ENCODE data around the gene CEBPZOS. TPM values are rescaled to one million over a fixed set of nuclear protein-coding genes. Genes with fewer than 3 reads are reported as not detected.
A peak's percentile ranks its signal among the peaks of the same experiment; 100 is the strongest.

CEBPZOS gene
- total RNA-seq (ENCODE audit: low replicate concordance): 17.7 and 27.6 TPM in 2 replicates

- TF ChIP-seq, protein P1, sequence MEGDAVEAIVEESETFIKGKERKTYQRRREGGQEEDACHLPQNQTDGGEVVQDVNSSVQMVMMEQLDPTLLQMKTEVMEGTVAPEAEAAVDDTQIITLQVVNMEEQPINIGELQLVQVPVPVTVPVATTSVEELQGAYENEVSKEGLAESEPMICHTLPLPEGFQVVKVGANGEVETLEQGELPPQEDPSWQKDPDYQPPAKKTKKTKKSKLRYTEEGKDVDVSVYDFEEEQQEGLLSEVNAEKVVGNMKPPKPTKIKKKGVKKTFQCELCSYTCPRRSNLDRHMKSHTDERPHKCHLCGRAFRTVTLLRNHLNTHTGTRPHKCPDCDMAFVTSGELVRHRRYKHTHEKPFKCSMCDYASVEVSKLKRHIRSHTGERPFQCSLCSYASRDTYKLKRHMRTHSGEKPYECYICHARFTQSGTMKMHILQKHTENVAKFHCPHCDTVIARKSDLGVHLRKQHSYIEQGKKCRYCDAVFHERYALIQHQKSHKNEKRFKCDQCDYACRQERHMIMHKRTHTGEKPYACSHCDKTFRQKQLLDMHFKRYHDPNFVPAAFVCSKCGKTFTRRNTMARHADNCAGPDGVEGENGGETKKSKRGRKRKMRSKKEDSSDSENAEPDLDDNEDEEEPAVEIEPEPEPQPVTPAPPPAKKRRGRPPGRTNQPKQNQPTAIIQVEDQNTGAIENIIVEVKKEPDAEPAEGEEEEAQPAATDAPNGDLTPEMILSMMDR (IDR thresholded peaks at IDR 0.05; ENCODE audit: insufficient read depth, low read length): no peak
- peak; percentile 83 for DNase-seq (ENCODE audit: low read depth)
- H3K4me3 ChIP-seq (ENCODE audit: low read depth, low read length): peak within 1 kb of the TSS; percentile 90
Observed at GRCh38 chr2:37196320-37197195, at the start of gene CEBPZOS. TSS of gene CEBPZOS (plus strand) at chr2:37196496. CDS start at chr2:37199705, 3,209 bp downstream.

DNA sequence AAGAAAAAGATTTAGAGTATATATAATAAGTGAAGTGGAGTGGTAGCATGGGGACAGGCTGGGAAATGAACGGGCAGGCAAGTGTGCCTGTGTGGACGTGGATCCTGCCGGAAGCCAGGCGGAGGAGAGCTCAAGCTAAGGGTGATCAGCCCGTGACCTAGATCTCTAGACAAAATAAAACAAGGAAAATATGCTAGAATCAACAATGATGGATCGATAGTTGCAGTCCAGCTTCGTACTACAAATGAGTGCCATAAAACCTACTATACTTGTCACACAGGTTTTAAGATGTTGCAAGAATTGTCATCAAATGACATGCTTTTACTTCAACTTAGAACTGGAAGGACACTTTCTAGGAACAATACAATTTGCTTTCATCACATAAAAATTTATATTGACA, 48.0 kb upstream of the CEBPZOS start:
- TF ChIP-seq, protein P1 (IDR thresholded peaks at IDR 0.05; ENCODE audit: insufficient read depth, low read length): no peak
- no peak for DNase-seq (ENCODE audit: low read depth)
- H3K4me3 ChIP-seq (ENCODE audit: low read depth, low read length): no peak overlapping the region

DNA sequence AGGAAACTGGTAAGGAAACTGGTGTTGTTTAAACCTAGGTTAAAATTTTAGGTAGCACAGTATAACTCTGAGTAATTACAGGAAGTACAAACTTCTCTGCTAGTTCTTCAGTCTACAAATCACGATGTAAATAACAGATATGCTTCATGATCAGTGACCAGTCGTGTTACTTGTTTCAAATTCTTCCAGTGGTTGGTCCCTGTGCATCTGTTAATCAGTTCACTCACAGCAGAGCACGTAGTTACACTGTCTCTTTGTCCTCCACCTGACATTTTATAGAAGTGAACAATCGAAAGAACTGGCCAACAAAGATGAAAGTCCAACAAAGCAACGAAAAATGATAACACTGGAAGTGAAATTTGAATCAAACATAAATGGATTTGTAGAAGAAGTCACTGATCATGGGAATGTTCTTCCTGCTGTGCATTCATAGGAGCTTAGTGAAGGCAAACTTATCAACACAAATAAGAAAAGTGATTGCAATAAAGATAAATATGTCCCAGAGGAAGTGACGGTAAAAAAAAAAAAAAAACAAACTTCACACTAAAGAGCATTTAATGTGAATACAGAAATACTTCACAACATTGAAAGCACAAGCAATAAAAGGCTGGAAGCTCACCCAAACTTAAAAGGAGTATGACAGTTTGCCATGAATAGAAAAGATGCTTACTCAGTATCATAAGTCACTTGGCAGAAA, 46.5 kb upstream of the CEBPZOS start:
- no peak overlapping the region for H3K4me3 ChIP-seq (ENCODE audit: low read depth, low read length)
- no peak for DNase-seq (ENCODE audit: low read depth)
- TF ChIP-seq, protein P1 (IDR thresholded peaks at IDR 0.05; ENCODE audit: insufficient read depth, low read length): no peak

DNA sequence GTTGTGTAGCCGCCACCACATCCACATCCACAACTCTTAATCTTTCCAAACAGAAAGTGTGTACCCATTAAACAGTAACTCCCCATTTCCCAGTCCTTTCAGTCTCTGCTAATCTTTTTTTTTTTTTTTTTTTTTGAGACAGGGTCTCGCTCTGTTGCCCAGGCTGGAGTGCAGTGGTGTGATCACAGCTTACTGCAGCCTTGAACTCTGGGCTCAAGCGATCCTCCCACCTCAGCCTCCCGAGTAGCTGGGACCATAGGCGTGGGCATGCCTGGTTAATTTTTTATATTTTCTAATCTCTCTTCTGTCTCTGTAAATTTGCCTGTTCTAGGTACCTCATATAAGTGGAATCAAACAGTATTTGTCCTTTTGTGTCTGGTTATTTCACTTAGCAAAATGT, 43.1 kb upstream of the CEBPZOS start:
- no peak for DNase-seq (ENCODE audit: low read depth)
- TF ChIP-seq, protein P1 (IDR thresholded peaks at IDR 0.05; ENCODE audit: insufficient read depth, low read length): no peak
- no peak overlapping the region for H3K4me3 ChIP-seq (ENCODE audit: low read depth, low read length)

DNA sequence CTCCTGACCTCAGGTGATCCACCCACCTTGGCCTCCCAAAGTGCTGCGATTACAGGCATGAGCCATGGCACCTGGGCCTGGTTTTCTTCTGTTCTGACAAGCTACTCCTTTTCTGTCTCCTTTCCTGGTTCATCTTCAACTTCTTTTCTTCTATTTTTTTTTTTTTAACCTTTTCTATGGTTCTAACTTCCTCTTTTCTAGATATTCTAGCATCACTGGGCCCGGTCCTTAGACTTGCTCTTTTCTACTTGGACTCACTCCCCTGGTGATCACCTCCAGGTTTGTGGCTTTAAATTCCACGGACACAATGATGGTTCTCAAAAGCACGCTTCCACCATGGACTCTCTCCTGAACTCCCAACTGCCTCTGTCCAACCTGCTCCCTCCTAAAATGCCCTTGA, 41.5 kb upstream of the CEBPZOS start:
- DNase-seq (ENCODE audit: low read depth): no peak
- TF ChIP-seq, protein P1 (IDR thresholded peaks at IDR 0.05; ENCODE audit: insufficient read depth, low read length): no peak
- H3K4me3 ChIP-seq (ENCODE audit: low read depth, low read length): no peak overlapping the region

DNA sequence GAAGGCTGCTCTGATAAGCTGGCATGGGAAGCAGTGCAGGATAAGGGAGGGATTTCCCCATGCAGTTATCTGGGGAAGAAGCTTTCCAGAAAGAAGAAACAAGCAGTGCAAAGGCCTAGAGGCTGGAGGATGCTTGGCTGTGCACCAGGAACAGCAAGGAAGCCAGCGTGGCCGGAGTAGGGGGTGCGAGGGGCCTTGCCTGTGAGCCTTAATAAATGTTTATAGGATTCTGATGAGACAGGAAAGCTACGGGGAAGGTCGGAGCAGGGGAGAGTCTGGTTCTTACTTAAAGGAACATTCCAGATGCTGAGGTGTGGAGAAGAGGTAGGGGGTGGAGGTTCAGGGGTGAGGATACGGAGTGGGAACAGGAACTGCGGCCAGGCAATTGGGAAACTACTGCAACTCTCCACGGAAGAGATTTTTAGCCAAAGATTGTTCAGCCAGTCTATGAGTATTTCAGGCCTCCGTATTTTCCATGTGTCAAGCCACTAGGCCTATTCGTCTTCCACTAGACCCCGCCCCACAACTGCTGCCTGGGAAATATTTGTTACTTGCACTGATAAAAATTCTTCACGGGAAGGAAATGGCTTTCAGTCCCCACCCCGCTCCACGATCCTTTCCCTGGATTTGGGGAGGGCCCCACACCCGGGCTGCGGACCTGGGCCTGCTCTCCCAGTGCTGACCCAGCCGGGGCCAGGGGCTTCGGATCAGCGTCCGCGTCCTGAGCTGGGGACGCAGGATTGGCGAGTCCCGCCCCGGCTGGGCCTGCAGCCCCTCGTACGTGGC, 40.0 kb upstream of the CEBPZOS start:
- TF ChIP-seq, protein P1 (IDR thresholded peaks at IDR 0.05; ENCODE audit: insufficient read depth, low read length): no peak
- DNase-seq (ENCODE audit: low read depth): peak; percentile 64
- peak overlapping the region; percentile 85 for H3K4me3 ChIP-seq (ENCODE audit: low read depth, low read length)

Data from fibroblast of the aortic adventitia (primary cell).